T47D (cell line): ENCODE data around the gene BUD13.
A peak's percentile ranks its signal among the peaks of the same experiment; 100 is the strongest.

ENCODE experiments used
- DNase-seq, 2 experiments: peaks; one replicate each; pipeline versions ENCODE4 v3.0.0 to v3.0.0-alpha.2; 2011 to 2012; ENCODE audit warnings: low read depth in 1 of 2, low spot score in 1 of 2
- JUND ChIP-seq: IDR thresholded peaks from 2 replicates; pipeline ENCODE4 v1.6.1; 2012; ENCODE audit warnings: low read depth
- in situ Hi-C: cut with HindIII; loops from 2 replicates; pipeline ENCODE4 v1.10.0; 2016; ENCODE audit warnings: low sequenced_read_pairs, low pct_unique_long_range_greater_than_20kb

BUD13 gene

GRCh38 chr11:116790167-116791001, 17.6 kb upstream of the BUD13 start:
- DNase-seq: no peak
- no peak for TF ChIP-seq JUND
- in situ Hi-C loops: no loop called here

- TF ChIP-seq JUND: no peak
- in situ Hi-C loops: no loop called here
- DNase-seq: no peak
Measured at GRCh38 chr11:116788975-116789374, 16.2 kb upstream of the BUD13 start.

GRCh38 chr11:116788534-116788933, 15.7 kb upstream of the BUD13 start:
- in situ Hi-C loops: no loop called here
- no peak for DNase-seq
- TF ChIP-seq JUND: no peak

DNA sequence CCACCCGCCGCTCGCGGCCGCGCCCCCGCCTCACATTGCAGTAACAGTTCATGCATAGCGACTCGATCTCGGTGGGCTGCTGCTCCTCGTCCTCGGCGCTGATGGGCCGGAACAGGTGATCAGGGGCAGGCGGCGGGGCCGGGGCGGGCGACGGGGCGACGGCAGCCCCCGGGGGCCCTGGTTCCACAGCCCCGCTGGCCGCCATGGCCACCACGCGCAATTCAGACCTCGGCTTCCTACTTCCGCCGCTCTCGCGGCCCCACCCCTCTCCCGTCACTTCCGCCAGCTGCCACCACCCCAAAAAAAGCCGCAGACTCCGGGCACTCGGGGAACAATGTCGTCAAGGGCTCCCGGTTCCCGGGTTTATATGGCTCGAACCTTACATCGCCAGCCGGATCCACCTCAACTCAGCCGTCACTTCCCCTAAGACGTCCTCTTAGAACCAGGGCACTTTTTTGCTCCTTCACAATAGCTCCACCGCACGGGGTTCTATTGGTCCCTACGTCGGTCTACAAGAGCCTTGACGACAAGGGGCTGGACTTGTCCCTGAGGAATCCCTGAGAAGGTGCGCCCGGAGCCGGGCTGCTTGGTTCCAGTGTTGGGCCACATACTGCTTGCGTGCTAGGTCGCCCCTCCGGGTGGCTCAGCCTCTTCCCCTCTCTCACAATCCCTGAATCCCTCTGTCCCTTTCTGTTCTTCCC, 15.1 kb upstream of the BUD13 start, which contains the start of gene ZPR1:
Gene ZPR1 (minus strand): TSS at position 238 of the 701 bp plus-strand sequence. CDS start 33 bp downstream, at position 205.
- peak; percentile 82 to 97 for DNase-seq
- TF ChIP-seq JUND: no peak
- in situ Hi-C loops: no loop called here

DNA sequence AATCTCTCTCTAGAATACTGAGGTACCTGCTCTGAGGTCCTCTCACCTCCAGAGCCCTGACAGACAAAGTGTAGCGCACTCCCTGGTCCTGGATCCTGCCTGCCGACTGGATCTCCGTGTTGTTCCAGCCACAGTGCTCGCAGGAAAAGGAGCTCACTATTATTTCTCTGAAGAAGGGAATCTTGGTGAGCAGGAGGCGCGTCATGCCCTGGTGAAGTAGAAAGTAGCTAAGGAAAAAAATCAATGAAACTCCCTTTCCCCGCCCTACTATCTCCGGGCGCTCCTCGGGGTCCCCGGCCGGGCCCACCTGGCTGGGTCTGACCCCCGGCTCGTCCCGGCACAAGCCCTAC, 14.6 kb upstream of the BUD13 start:
- in situ Hi-C loops: no loop called here
- no peak for DNase-seq
- no peak for TF ChIP-seq JUND

- no peak for TF ChIP-seq JUND
- in situ Hi-C loops: no loop called here
- DNase-seq: no peak
Measured at GRCh38 chr11:116786966-116787365, 14.2 kb upstream of the BUD13 start.

GRCh38 chr11:116786326-116786725, 13.5 kb upstream of the BUD13 start:
- DNase-seq: no peak
- in situ Hi-C loops: no loop called here
- TF ChIP-seq JUND: no peak

GRCh38 chr11:116782728-116783127, 9.9 kb upstream of the BUD13 start:
- TF ChIP-seq JUND: no peak
- DNase-seq: no peak
- in situ Hi-C loops: no loop called here

DNA sequence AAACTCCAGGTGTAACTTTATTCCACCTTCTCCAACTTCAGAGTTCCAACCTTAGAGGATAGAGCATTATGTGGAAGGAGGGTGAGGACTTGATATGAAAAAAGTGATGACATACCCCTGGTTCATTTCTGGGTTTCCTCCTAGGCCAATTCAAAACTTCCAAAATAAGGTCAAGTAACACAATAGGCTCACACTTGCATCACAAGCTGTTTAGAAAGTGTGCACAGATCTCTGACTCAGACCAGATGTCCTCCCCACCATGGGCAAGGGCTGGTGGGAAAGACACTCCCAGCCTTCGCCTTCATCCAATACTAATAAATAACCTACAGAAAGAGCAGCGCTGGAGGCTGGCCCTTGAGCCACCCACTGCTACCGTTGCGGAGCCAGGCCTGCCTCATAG, 5.8 kb upstream of the BUD13 start:
- TF ChIP-seq JUND: no peak
- in situ Hi-C loops: no loop called here
- DNase-seq: no peak

GRCh38 chr11:116777056-116777455, 4.3 kb upstream of the BUD13 start:
- no peak for DNase-seq
- in situ Hi-C loops: no loop called here

GRCh38 chr11:116776522-116776984, 3.8 kb upstream of the BUD13 start:
- DNase-seq: no peak
- in situ Hi-C loops: no loop called here
- TF ChIP-seq JUND: no peak

More at GRCh38 chr11:116777056-116777455, 4.3 kb upstream of the BUD13 start:
- TF ChIP-seq JUND: no peak

DNA sequence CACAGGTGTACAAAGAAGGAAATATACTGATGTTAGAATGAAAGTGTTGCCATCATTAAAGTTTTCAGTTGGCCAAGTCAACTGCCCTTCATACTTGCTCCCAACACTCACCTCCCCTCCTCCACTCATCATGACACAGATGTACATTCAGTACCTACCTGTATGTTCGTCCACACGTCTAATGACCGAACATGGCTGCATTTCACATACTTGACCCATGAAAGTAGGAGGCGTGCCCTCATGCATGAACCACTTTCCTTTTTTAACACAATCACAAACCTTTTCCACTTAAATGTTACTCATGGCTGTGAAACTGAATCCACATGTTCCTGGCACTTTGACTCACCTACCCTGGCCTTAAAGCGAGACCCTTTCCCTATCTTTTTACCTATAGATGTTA, 3.2 kb upstream of the BUD13 start:
- in situ Hi-C loops: no loop called here
- DNase-seq: no peak
- TF ChIP-seq JUND: no peak

- in situ Hi-C loops: no loop called here
- no peak for DNase-seq
- no peak for TF ChIP-seq JUND
Measured at GRCh38 chr11:116774661-116775060, 1.9 kb upstream of the BUD13 start.
